Heart left ventricle (tissue), 13 donors: ENCODE measurements around the gene TNRC6C.

Experiments used
- CTCF ChIP-seq, 12 donors: fragments of 200-600 bp; sonication (generic) in 4 of 12; IDR thresholded peaks; one replicate each; pipeline versions ENCODE4 v1.5.0 to v1.8.0; 2018 to 2022; ENCODE audit warnings: antibody characterized with exemption in 12 of 12, mild to moderate bottlenecking in 5 of 12
- POLR2A ChIP-seq, 2 donors: fragments of 450-650 bp; IDR thresholded peaks; one replicate each; pipeline ENCODE4 v1.6.1; 2017; ENCODE audit warnings: antibody characterized with exemption in 2 of 2, mild to moderate bottlenecking in 2 of 2, moderate library complexity in 2 of 2
- donor health status: ischemic (EF 13 %, LVEDD 7.1; RV severe dilation, severe dysfunction).
- donor health status: DM: no; HTN: yes; CAD: no.
- donor health status: DM: no; HTN: no; CAD: no.
- donor health status: ischemic (EF 25% LVEDD 6.9; RV normal size, moderate dysfunction).
- donor health status: ischemic (EF 25% LVEDD 5.7; RV mildly dilated, moderate dysfunction).
- donor health status: ischemic (EF 35%, LVEDD 5.7; RV mildly dilated, moderate dysfunction).
- donor health status: nonischemic (EF 11% LVEDD 7.7; RV severe dilation, severe dysfunction).
- donor health status: DM: yes; HTN: yes; CAD: no.
- donor health status: PGD.
- donor health status: ischemic (EF 29% LVEDD 5.4; RV normal size, mild dysfunction).
- donor health status: nonischemic (EF 23%, LVEDD 6.1; RV moderate dilation, normal function).

DNA sequence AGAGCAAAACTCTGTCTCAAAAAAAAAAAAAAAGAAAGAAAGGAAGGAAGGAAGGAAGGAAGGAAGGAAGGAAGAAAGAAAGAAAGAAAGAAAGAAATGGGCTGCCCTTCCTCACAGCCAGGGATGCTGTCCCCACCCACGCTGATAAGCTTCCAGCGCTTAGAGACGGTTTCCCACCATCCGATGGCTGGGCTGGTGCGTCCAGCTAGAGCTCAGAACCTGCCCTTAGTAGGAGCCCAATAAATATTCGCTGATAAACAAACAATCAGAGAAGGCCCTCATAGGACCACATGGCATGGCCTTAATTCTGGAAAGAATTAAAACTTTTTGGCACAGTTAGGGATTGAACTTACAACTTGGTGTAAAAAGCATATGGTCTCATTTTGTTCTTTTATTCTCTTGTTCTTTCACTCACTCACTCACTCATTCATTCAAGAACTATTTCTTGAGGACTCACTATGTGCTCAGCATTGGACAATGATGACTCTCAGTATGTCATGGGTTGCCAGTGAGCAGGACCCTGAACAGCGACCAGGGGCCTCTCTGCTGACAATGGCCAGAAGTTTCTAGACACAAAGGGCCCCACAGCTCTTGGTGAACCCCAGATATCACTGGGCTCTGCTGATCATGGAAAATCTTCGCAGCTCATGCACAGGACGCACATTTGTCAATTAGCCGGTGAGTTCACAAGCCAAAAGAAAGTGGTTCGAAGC lies 32.5 kb upstream of the TNRC6C start:
- TF ChIP-seq CTCF (IDR thresholded peaks at IDR 0.05) (no peak), POLR2A (IDR thresholded peaks at IDR 0.05) (no peak)
